GM21447 (cell line): ENCODE results near the gene ANKRD30A.
"Not testable (repeated sequence)": the region's sequence is repeated elsewhere in the genome, so short reads cannot be mapped to it uniquely, and the experiment has no call there.

Experiments used
- ATAC-seq: cut with Tn5 transposase; IDR thresholded peaks from one replicate; pipeline ENCODE4 v1.9.1; 2021; ENCODE audit not compliant: unreplicated experiment

ANKRD30A gene

GRCh38 chr10:37268266-37268665 is 142.9 kb downstream of the ANKRD30A start:
- ATAC-seq, result no peak

- no peak for ATAC-seq
Measured at GRCh38 chr10:37269554-37270256, 144.3 kb downstream of the ANKRD30A start.

GRCh38 chr10:37275216-37275777 is 149.9 kb downstream of the ANKRD30A start:
- ATAC-seq, result no peak

GRCh38 chr10:37285063-37285462 is 159.7 kb downstream of the ANKRD30A start:
- no peak for ATAC-seq

GRCh38 chr10:37289833-37290464 is 164.6 kb downstream of the ANKRD30A start:
- no peak for ATAC-seq

DNA sequence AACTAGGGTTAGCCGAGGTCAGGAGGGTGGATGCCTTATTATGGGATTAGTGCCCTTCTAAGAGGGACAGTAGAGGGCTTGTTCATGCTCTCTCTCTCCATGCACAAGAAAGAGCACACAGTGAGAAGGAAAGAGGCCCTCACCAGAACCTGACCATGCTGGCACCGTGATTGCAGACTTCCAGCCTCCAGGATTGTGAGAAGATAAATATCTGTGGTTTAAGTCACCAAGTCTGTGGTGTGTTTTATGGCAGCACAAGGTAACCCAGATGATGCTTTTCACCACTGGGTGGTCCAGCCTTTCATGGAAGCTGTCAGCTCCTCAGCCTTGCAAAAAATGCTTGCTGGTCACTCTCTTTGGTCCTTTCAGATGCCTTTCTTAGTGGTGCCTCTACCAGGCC is 175.9 kb downstream of the ANKRD30A start:
- no peak for ATAC-seq

- ATAC-seq, result no peak
Measured at GRCh38 chr10:37304036-37304435, 178.6 kb downstream of the ANKRD30A start.

GRCh38 chr10:37314350-37314749 is 189.0 kb downstream of the ANKRD30A start:
- no peak for ATAC-seq

- no peak for ATAC-seq
Measured at GRCh38 chr10:37314862-37315261, 189.5 kb downstream of the ANKRD30A start.

- no peak for ATAC-seq
Measured at GRCh38 chr10:37344413-37344812, 219.0 kb downstream of the ANKRD30A start.

DNA sequence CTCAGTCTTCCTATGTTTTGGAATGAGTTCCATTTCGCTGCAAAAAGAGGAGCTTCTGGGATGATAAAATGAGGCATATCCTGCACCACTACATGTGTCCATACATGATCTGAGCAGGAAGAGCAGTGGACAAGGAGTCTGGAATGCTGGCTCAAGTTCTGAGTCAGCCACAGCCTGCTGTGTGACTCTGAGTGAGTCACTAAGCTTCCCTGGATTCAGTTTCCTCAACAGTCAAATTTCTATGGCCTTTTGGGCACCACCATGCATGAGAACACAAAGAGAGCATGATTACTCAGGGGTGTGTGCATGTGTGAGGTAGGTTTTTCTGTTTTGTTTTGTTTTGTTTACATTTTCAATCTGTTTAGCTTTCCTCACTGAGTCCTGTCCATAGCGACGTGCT is 254.6 kb downstream of the ANKRD30A start:
- no peak for ATAC-seq

DNA sequence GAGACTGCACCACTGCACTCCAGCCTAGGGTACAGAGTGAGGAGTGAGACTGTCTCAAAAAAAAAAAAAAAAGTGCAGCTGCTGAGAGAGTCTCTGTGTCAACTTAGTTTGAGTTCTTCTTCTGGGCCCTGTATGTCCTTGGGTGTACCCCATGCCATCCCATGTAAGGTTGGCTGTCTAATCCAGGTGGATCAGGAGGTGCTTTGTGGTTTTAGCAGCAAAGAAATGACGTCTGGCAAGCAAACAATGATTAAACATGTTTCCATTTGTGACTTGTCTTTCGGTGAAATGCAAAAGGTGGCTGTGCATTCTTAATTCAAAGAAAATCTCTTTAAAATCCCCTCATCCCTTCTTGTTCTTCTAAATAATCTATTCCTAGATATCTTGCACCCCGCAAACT is 255.9 kb downstream of the ANKRD30A start:
- ATAC-seq, result no peak

DNA sequence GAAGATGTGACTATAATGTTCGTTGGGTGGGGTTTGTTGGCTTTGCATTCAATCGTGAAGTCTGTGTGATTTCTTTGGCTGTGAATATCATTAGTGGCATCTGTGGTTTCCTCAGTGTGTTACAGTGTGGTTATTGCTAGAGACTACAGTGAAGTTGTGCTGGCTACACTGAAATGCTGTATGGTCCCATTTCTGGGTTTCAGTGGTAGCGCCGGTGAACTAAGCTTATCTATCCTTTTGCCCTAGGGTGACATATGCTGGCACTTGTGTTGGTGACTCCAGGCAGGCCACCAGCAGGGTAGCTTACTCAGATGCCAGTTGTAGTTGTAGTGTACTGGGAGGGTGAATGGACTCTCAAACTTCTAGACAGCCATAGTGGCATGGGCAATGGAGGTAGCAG is 259.5 kb downstream of the ANKRD30A start:
- ATAC-seq, result no peak

- ATAC-seq, result no peak
Measured at GRCh38 chr10:37390926-37391325, 265.5 kb downstream of the ANKRD30A start.

DNA sequence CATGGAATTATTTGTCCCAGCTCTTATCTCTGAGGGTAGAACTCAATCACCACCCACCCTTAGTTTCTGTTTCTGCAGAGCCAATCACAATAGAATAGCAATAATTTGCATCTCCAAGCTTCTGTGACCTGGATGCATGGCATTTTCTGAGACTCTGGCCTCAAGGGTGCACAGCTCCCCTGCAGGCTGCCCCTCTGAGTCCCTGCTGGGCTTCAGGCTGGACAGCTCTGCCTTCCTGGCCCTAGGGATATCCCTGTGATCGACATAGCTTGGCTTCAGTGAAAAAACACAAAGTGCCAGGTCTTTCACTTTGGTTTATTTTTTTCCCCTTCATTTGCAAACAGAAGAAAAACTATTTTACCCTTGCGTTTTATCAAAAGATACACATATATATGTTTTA is 275.4 kb downstream of the ANKRD30A start:
- ATAC-seq, result not testable (repeated sequence)

GRCh38 chr10:37401225-37401624 is 275.8 kb downstream of the ANKRD30A start:
- ATAC-seq, result no peak

GRCh38 chr10:37403776-37404175 is 278.4 kb downstream of the ANKRD30A start:
- ATAC-seq, result no peak
